A549 (cell line): ENCODE data around the gene ZNF418. TPM values are rescaled to one million over a fixed set of nuclear protein-coding genes. Genes with fewer than 3 reads are reported as not detected.

Experiments used
- ATAC-seq, 2 experiments: fragments of 200-7000 bp in 1 of 2; fragments of >200 bp in 1 of 2; cut with Nextera tagmentation in 1 of 2; cut with Tn5 transposase in 1 of 2; 3 replicates each; pipeline versions ENCODE4 v1.8.0 to v1.9.1; 2018 to 2020; ENCODE audit warnings: mild to moderate bottlenecking in 1 of 2, moderate library complexity in 1 of 2
- CTCF ChIA-PET: fragments of 300-600 bp; sonication (Branson Sonifier 250); formaldehyde crosslinking; extraction: SDS; loops from one replicate; lab custom pipeline; 2021; ENCODE audit warnings: antibody characterized with exemption, inconsistent platforms; lab: Yijun Ruan, JAX
- POLR2A ChIA-PET: fragments of 350-600 bp; formaldehyde crosslinking; extraction: SDS; loops from one replicate; lab custom pipeline; 2021; ENCODE audit warnings: antibody characterized with exemption, inconsistent platforms; lab: Yijun Ruan, JAX
- DNase-seq, 2 experiments: peaks; one replicate each; pipeline versions ENCODE4 v3.0.0 to v3.0.0-alpha.2; 2011 to 2016; ENCODE audit warnings: low read depth in 1 of 2, low spot score in 1 of 2
- FAIRE-seq: peaks from 2 replicates; lab custom pipeline; 2011; peaks lifted over from hg19 to GRCh38; lab: Jason Lieb, UNC
- H3K27ac ChIP-seq, 2 experiments: fragments of >200 bp; sonication (Bioruptor Twin); formaldehyde crosslinking; 3 replicates each; pipeline ENCODE4 v1.5.1; 2016 to 2017
- H3K4me1 ChIP-seq: fragments of >200 bp; sonication (Bioruptor Twin); formaldehyde crosslinking; 3 replicates; pipeline ENCODE4 v1.6.1; 2016
- H3K4me2 ChIP-seq: fragments of >200 bp; sonication (Bioruptor Twin); formaldehyde crosslinking; 3 replicates; pipeline ENCODE4 v1.6.1; 2016
- H3K4me3 ChIP-seq: fragments of >200 bp; sonication (Bioruptor Twin); formaldehyde crosslinking; 3 replicates; pipeline ENCODE4 v1.5.1; 2016
- H3K9me3 ChIP-seq: fragments of >200 bp; sonication (Bioruptor Twin); formaldehyde crosslinking; 3 replicates; pipeline ENCODE4 v1.6.1; 2016
- BHLHE40 ChIP-seq: IDR thresholded peaks from 2 replicates; pipeline ENCODE4 v1.6.1; 2012; ENCODE audit warnings: low read depth, low read length, inconsistent platforms
- CEBPB ChIP-seq, 2 experiments: fragments of >200 bp in 1 of 2; sonication (Bioruptor Twin) in 1 of 2; formaldehyde crosslinking in 1 of 2; IDR thresholded peaks; 2 replicates each; pipeline ENCODE4 v1.6.1; 2012 to 2016
- CHD4 ChIP-seq: fragments of 200-600 bp; sonication (generic); IDR thresholded peaks from 2 replicates; pipeline ENCODE4 v1.6.1; 2016; ENCODE audit warnings: antibody characterized with exemption, mild to moderate bottlenecking, borderline replicate concordance
- FOSL2 ChIP-seq, 2 experiments: fragments of 450-650 bp in 1 of 2; fragments of >200 bp in 1 of 2; sonication (Bioruptor Twin) in 1 of 2; formaldehyde crosslinking; IDR thresholded peaks; 2 replicates each; pipeline versions ENCODE4 v1.5.0 to v1.6.1; 2016 to 2020; ENCODE audit warnings: mild to moderate bottlenecking in 1 of 2, moderate library complexity in 1 of 2
- FOXS1 ChIP-seq: fragments of 250-450 bp; sonication (Bioruptor Pico); IDR thresholded peaks from 2 replicates; pipeline ENCODE4 v1.5.0; 2020; ENCODE audit warnings: mild to moderate bottlenecking, moderate library complexity
- HOXB5 ChIP-seq: fragments of 250-450 bp; sonication (Bioruptor Pico); IDR thresholded peaks from 2 replicates; pipeline ENCODE4 v1.5.0; 2020; ENCODE audit warnings: mild to moderate bottlenecking, moderate library complexity
- JUNB ChIP-seq: fragments of >200 bp; sonication (Bioruptor Twin); formaldehyde crosslinking; IDR thresholded peaks from 2 replicates; pipeline ENCODE4 v1.6.1; 2016
- KDM5A ChIP-seq: fragments of 200-600 bp; sonication (generic); IDR thresholded peaks from 2 replicates; pipeline ENCODE4 v1.6.1; 2016; ENCODE audit warnings: antibody characterized with exemption, mild to moderate bottlenecking
- MAZ ChIP-seq: fragments of 150-350 bp; IDR thresholded peaks from 2 replicates; pipeline ENCODE4 v1.6.1; 2014; ENCODE audit warnings: antibody characterized with exemption, low read depth, low read length, borderline replicate concordance
- PHF8 ChIP-seq: fragments of 200-600 bp; sonication (generic); IDR thresholded peaks from 2 replicates; pipeline ENCODE4 v1.6.1; 2016; ENCODE audit warnings: low read depth, mild to moderate bottlenecking, antibody characterized with exemption, moderate library complexity, borderline replicate concordance
- RAD21 ChIP-seq, 2 experiments: fragments of >200 bp in 1 of 2; sonication (Bioruptor Twin) in 1 of 2; formaldehyde crosslinking in 1 of 2; IDR thresholded peaks in 1 of 2; conservative IDR thresholded peaks in 1 of 2; 2 replicates in 1 of 2; 3 replicates in 1 of 2; pipeline ENCODE4 v1.6.1; 2012 to 2018; ENCODE audit warnings: inconsistent platforms in 1 of 2
- SMC3 ChIP-seq: fragments of >200 bp; sonication (Bioruptor Twin); formaldehyde crosslinking; IDR thresholded peaks from 3 replicates; pipeline ENCODE4 v1.6.1; 2018; ENCODE audit warnings: inconsistent platforms
- WGBS: methylation state at CpG from one replicate; pipeline ENCODE4 v1.1.6; 2017; ENCODE audit errors: missing lambda C conversion rate; 5-methylcytosine and 5-hydroxymethylcytosine counted together
- polyA plus RNA-seq, 4 experiments: library from polyadenylated mRNA; depleted of rRNA in 3 of 4; stranded (reverse); fragments of >200 nt; fragmentation: RNase III in 1 of 4; extraction: RNeasy Plus Mini Kit Qiagen cat#74134 plus additional on column Dnase treatment in 1 of 4; gene quantifications; 2 replicates in 3 of 4; 3 replicates in 1 of 4; pipeline ENCODE4 v1.2.3, GENCODE V29; 2011 to 2017
- TF ChIP-seq, protein P1 (sequence below): fragments of 150-350 bp; IDR thresholded peaks from 2 replicates; pipeline ENCODE4 v1.6.1; 2014; ENCODE audit warnings: low read depth, mild to moderate bottlenecking, low read length
- TF ChIP-seq, protein P2 (sequence below): IDR thresholded peaks from 2 replicates; pipeline ENCODE4 v1.6.1; 2012; ENCODE audit warnings: low read depth, borderline replicate concordance
- TF ChIP-seq, protein P3 (sequence below): fragments of 250-450 bp; sonication (Bioruptor Pico); IDR thresholded peaks from 2 replicates; pipeline ENCODE4 v1.5.0; 2021; ENCODE audit warnings: mild to moderate bottlenecking, moderate library complexity, borderline replicate concordance
- TF ChIP-seq, protein P4 (sequence below): IDR thresholded peaks from 2 replicates; pipeline ENCODE4 v1.6.1; 2012
- TF ChIP-seq, protein P5 (sequence below): fragments of >200 bp; sonication (Bioruptor Twin); formaldehyde crosslinking; IDR thresholded peaks from 3 replicates; pipeline ENCODE4 v1.5.1; 2016

Gene ZNF418
- polyA plus RNA-seq, 2 of the 4 experiments (the other 2 are of a cell fraction): 1.8 to 3.2 TPM

DNA sequence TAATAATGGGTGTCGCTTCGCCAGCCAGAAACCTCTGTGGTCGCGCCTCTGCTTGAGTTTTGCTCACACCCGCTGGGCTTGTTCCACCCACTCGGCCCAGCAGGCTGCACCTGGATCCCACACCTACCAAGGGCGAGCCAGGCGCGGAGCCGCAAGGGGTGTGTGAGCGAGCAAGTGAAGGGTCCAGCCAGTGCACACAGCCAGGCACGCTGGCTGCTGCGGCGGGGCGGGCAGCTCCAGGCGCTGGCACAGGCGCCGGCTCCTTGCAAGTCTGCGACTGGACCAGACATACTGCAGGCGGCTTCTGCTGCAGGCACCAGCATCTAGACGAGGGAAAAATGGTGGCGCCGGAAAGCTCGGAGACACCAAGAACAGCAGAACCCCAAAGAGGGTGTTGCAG is 14.1 kb upstream of the ZNF418 start:
- POLR2A ChIA-PET: no interaction called here
- CTCF ChIA-PET: interaction anchor here (0.6 kb wide), 2 partner anchors 274 to 1041 kb away, joined by 3 to 4 read pairs; no protein-coding TSS in a partner anchor
- WGBS: 82% methylated on average over 24 of the region's 24 CpGs
- TF ChIP-seq MAZ (no peak), HOXB5 (no peak), CHD4 (no peak)
- TF ChIP-seq, all 56 proteins: peak for 0
- DNase-seq (no peak), FAIRE-seq (no peak), ATAC-seq (no peak)
- H3K4me1 ChIP-seq: no peaks in the 10 kb centered on the region
- no peak overlapping the region for H3K4me2 ChIP-seq
- no peak overlapping the region for H3K27ac ChIP-seq
- H3K4me3 ChIP-seq: no peak overlapping the region
- H3K9me3 ChIP-seq: peaks cover 97% of the 10 kb centered on the region

DNA sequence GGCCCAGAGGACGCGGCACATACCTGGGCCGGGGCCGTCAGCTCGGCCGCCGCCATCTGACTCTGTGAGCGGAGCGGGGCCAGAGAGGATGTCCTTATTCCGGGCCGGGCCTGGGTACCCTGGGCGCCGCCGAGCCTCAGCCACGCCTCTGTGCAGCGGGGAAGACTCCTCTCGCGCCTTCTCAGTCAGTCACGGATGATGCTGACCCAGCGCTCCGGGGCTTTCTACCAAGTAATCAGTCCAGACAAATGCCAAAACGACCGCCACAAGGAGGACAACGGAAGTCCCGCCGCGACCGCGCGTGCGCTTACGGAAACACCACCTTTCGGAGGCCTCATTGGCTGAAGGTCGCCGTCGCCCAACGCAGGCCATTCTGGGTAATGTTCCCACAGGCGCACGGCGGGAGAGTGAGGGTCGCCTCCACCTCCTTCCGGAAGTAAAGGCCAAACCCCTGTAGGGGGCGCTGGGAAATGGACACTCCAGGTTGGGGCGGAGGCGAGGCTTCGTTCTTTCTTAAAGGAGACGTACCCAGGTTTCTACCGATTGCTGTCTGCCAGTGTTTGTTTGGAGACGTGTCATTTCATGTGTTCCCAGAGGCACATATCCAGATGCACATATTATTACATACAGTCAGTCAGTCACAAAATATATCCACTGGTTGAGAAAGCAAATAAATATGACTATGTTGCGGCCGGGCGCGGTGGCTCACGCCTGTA is 12.4 kb upstream of the ZNF418 start, which contains the start of gene ZNF256:
Gene ZNF256, minus strand, starts transcription at position 288 of the 716 bp plus-strand sequence. Its CDS starts 232 bp downstream, at position 56.
- FAIRE-seq (no peak), ATAC-seq (peak; percentile 77 to 96)
- TF ChIP-seq, protein P1, sequence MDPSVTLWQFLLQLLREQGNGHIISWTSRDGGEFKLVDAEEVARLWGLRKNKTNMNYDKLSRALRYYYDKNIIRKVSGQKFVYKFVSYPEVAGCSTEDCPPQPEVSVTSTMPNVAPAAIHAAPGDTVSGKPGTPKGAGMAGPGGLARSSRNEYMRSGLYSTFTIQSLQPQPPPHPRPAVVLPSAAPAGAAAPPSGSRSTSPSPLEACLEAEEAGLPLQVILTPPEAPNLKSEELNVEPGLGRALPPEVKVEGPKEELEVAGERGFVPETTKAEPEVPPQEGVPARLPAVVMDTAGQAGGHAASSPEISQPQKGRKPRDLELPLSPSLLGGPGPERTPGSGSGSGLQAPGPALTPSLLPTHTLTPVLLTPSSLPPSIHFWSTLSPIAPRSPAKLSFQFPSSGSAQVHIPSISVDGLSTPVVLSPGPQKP: no peak
- TF ChIP-seq, protein P2, sequence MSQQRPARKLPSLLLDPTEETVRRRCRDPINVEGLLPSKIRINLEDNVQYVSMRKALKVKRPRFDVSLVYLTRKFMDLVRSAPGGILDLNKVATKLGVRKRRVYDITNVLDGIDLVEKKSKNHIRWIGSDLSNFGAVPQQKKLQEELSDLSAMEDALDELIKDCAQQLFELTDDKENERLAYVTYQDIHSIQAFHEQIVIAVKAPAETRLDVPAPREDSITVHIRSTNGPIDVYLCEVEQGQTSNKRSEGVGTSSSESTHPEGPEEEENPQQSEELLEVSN: 0 out of 2 replicates have a peak, but pooled peaks have one; percentile 34
- TF ChIP-seq FOSL2 (IDR thresholded peaks at IDR 0.05) (no peak), FOSL2 (CRISPR knock-in tag; IDR thresholded peaks at IDR 0.05) (no peak), JUNB (no peak), PHF8 (peak; percentile 23; the same call in 1 of the 2 replicates), BHLHE40 (no peak), SMC3 (no peak), FOXS1 (no peak), CEBPB (IDR thresholded peaks at IDR 0.05) (no peak), HOXB5 (no peak), RAD21 (conservative IDR thresholded peaks at IDR 0.05 in 1 of 2, IDR thresholded peaks at IDR 0.05 in 1 of 2) (no peak; a peak in 1 of 5 replicates), KDM5A (no peak)
- TF ChIP-seq, protein P3, sequence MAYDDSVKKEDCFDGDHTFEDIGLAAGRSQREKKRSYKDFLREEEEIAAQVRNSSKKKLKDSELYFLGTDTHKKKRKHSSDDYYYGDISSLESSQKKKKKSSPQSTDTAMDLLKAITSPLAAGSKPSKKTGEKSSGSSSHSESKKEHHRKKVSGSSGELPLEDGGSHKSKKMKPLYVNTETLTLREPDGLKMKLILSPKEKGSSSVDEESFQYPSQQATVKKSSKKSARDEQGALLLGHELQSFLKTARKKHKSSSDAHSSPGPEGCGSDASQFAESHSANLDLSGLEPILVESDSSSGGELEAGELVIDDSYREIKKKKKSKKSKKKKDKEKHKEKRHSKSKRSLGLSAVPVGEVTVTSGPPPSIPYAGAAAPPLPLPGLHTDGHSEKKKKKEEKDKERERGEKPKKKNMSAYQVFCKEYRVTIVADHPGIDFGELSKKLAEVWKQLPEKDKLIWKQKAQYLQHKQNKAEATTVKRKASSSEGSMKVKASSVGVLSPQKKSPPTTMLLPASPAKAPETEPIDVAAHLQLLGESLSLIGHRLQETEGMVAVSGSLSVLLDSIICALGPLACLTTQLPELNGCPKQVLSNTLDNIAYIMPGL (CRISPR knock-in tag): no peak
- TF ChIP-seq, protein P4, sequence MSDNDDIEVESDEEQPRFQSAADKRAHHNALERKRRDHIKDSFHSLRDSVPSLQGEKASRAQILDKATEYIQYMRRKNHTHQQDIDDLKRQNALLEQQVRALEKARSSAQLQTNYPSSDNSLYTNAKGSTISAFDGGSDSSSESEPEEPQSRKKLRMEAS: peak; percentile 43
- TF ChIP-seq, protein P5, sequence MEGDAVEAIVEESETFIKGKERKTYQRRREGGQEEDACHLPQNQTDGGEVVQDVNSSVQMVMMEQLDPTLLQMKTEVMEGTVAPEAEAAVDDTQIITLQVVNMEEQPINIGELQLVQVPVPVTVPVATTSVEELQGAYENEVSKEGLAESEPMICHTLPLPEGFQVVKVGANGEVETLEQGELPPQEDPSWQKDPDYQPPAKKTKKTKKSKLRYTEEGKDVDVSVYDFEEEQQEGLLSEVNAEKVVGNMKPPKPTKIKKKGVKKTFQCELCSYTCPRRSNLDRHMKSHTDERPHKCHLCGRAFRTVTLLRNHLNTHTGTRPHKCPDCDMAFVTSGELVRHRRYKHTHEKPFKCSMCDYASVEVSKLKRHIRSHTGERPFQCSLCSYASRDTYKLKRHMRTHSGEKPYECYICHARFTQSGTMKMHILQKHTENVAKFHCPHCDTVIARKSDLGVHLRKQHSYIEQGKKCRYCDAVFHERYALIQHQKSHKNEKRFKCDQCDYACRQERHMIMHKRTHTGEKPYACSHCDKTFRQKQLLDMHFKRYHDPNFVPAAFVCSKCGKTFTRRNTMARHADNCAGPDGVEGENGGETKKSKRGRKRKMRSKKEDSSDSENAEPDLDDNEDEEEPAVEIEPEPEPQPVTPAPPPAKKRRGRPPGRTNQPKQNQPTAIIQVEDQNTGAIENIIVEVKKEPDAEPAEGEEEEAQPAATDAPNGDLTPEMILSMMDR: 0 out of 3 replicates have a peak, but pooled peaks have one; percentile 7
- TF ChIP-seq, all 56 proteins: peak for 4
- POLR2A ChIA-PET: interaction anchor here (1.2 kb wide), 1 partner anchor 56 kb away, joined by 3 read pairs; no protein-coding TSS in a partner anchor
- peak within 1 kb of the TSS; percentile 44 to 73; a peak in 4 of 6 replicates for H3K27ac ChIP-seq
- H3K4me2 ChIP-seq: peak within 1 kb of the TSS; percentile 62
- whole genome bisulfite sequencing: 52% methylated on average over 40 of the region's 54 CpGs
- CTCF ChIA-PET: interaction anchor here (0.6 kb wide), 1 partner anchor 187 kb away, joined by 6 read pairs; no protein-coding TSS in a partner anchor
- no peaks in the 10 kb centered on the region for H3K4me1 ChIP-seq
- peaks cover 98% of the 10 kb centered on the region for H3K9me3 ChIP-seq
- peak; percentile 52 to 93 for DNase-seq
- peak within 1 kb of the TSS; percentile 58 for H3K4me3 ChIP-seq
